Thyroid gland (tissue), 4 donors: ENCODE results near the gene NR2F1-AS1. TPM values are rescaled to one million over a fixed set of nuclear protein-coding genes. Genes with fewer than 3 reads are reported as not detected.

Source experiments
- DNase-seq, 2 donors: peaks; one replicate each; pipeline ENCODE4 v3.0.0-alpha.2; 2019
- H3K27ac ChIP-seq, 3 donors: fragments of 200-600 bp; sonication (generic); 1 replicate in 2 of 3; 2 replicates in 1 of 3; pipeline ENCODE4 v1.5.1; 2016 to 2019; ENCODE audit warnings: mild to moderate bottlenecking in 1 of 3, moderate library complexity in 1 of 3
- H3K27me3 ChIP-seq: fragments of 200-600 bp; sonication (generic); one replicate; pipeline ENCODE4 v1.5.1; 2019
- H3K36me3 ChIP-seq, 2 donors: fragments of 200-600 bp; sonication (generic); one replicate each; pipeline ENCODE4 v1.5.1; 2016 to 2019
- H3K4me1 ChIP-seq, 2 donors: fragments of 200-600 bp; sonication (generic); one replicate each; pipeline ENCODE4 v1.5.1; 2017 to 2019
- H3K4me3 ChIP-seq, 3 donors: fragments of 200-600 bp; sonication (generic); replicated peaks in 1 of 3; 1 replicate in 2 of 3; 2 replicates in 1 of 3; pipeline ENCODE4 v1.5.1; 2016; ENCODE audit warnings: mild to moderate bottlenecking in 1 of 3
- H3K9me3 ChIP-seq: fragments of 200-600 bp; sonication (generic); one replicate; pipeline ENCODE4 v1.5.1; 2017
- CTCF ChIP-seq, 6 experiments: fragments of 200-600 bp in 3 of 6; fragments of 450-650 bp in 3 of 6; sonication (generic) in 3 of 6; IDR thresholded peaks; one replicate each; pipeline ENCODE4 v1.5.1; 2016 to 2019; ENCODE audit warnings: antibody characterized with exemption in 6 of 6, mild to moderate bottlenecking in 2 of 6, inconsistent platforms in 1 of 6, moderate library complexity in 1 of 6
- POLR2A ChIP-seq, 2 donors: fragments of 450-650 bp; IDR thresholded peaks; one replicate each; pipeline ENCODE4 v1.6.1; 2017; ENCODE audit warnings: antibody characterized with exemption in 2 of 2, mild to moderate bottlenecking in 2 of 2, moderate library complexity in 1 of 2
- WGBS, 2 donors: methylation state at CpG; one replicate each; pipeline ENCODE4 v1.1.5; 2017; 5-methylcytosine and 5-hydroxymethylcytosine counted together
- intact Hi-C: fragments of 100-400 bp; cut with DNase I; formaldehyde crosslinking; loops from one replicate; pipeline ENCODE4 v1.15.1; 2023
- total RNA-seq, 4 donors: library from RNA; depleted of rRNA; stranded (reverse); fragments of >200 nt; gene quantifications; one replicate each; pipeline ENCODE4 v1.2.3, GENCODE V29; 2016

The NR2F1-AS1 gene
- total RNA-seq, 4 donors from 2014 or later, result 4.1 to 13.8 (median 10.1) TPM

GRCh38 chr5:93620487-93621326 is 39.7 kb upstream of the NR2F1-AS1 start:
- Histone ChIP-seq H3K9me3 (no peaks in the 10 kb centered on the region), H3K4me1 (no peaks in the 10 kb centered on the region), H3K27me3 (no peaks in the 10 kb centered on the region), H3K27ac (peak overlapping the region in 2 of 3 donors; percentile 41 to 57), H3K4me3 (peak overlapping the region; percentile 30 to 56 (median 54)), H3K36me3 (no peaks in the 10 kb centered on the region)
- intact Hi-C loops, result no loop called here
- 0% methylated on average over 21 to 58 of the region's 75 CpGs for WGBS, 2 donors
- peak; percentile 71 to 72 for DNase-seq
- TF ChIP-seq CTCF (IDR thresholded peaks at IDR 0.05) (peak in 1 of 6 experiments; percentile 19), POLR2A (IDR thresholded peaks at IDR 0.05) (no peak)

- Histone ChIP-seq H3K9me3 (no peaks in the 10 kb centered on the region), H3K27ac (no peak overlapping the region), H3K4me3 (no peak overlapping the region), H3K36me3 (no peaks in the 10 kb centered on the region), H3K27me3 (peaks cover 16% of the 10 kb centered on the region), H3K4me1 (peaks cover 0 to 13% of the 10 kb centered on the region in 2 donors)
- no peak for DNase-seq
- TF ChIP-seq CTCF (IDR thresholded peaks at IDR 0.05) (no peak), POLR2A (IDR thresholded peaks at IDR 0.05) (no peak)
- intact Hi-C loops, result no loop called here
- WGBS, 2 donors, result 88 to 89% methylated on average over 9 of the region's 9 CpGs
Observed at GRCh38 chr5:93616538-93617174, 35.6 kb upstream of the NR2F1-AS1 start.

- no peak for DNase-seq
- TF ChIP-seq CTCF (IDR thresholded peaks at IDR 0.05) (no peak), POLR2A (IDR thresholded peaks at IDR 0.05) (no peak)
- no peak overlapping the region for H3K4me3 ChIP-seq
- no peak overlapping the region for H3K27ac ChIP-seq
- no peaks in the 10 kb centered on the region for H3K36me3 ChIP-seq
- peaks cover 47% of the 10 kb centered on the region for H3K27me3 ChIP-seq
- intact Hi-C loops, result no loop called here
- H3K9me3 ChIP-seq, result no peaks in the 10 kb centered on the region
- peaks cover 0 to 17% of the 10 kb centered on the region in 2 donors for H3K4me1 ChIP-seq
Observed at GRCh38 chr5:93612855-93613243, 31.8 kb upstream of the NR2F1-AS1 start.

GRCh38 chr5:93611976-93612854 is 31.2 kb upstream of the NR2F1-AS1 start:
- TF ChIP-seq POLR2A (IDR thresholded peaks at IDR 0.05), result no peak
- no peak for TF ChIP-seq CTCF (IDR thresholded peaks at IDR 0.05)
- 4 to 6% methylated on average over 39 to 43 of the region's 43 CpGs for WGBS, 2 donors
- DNase-seq, result peak in 1 of 2 donors; percentile 17
- intact Hi-C loops, result no loop called here
- Histone ChIP-seq H3K9me3 (no peaks in the 10 kb centered on the region), H3K27ac (no peak overlapping the region), H3K27me3 (peaks cover 51% of the 10 kb centered on the region), H3K4me1 (peaks cover 0 to 22% of the 10 kb centered on the region in 2 donors), H3K4me3 (no peak overlapping the region), H3K36me3 (no peaks in the 10 kb centered on the region)
